DOHH2 (cell line): ENCODE results near the gene NSD2.

Experiments
- EZH2phosphoT487 ChIP-seq: fragments of 200-600 bp; sonication (generic); IDR thresholded peaks from 2 replicates; pipeline ENCODE4 v1.6.1; 2017; ENCODE audit warnings: borderline replicate concordance, mild to moderate bottlenecking, antibody characterized with exemption, low read length, moderate library complexity, mixed read lengths
- TF ChIP-seq, protein P1 (sequence below): fragments of 200-600 bp; sonication (generic); IDR thresholded peaks from one replicate; pipeline ENCODE4 v1.5.1; 2014; ENCODE audit warnings: antibody characterized with exemption, mild to moderate bottlenecking, low read depth, low read length; ENCODE audit not compliant: poor library complexity, severe bottlenecking

DNA sequence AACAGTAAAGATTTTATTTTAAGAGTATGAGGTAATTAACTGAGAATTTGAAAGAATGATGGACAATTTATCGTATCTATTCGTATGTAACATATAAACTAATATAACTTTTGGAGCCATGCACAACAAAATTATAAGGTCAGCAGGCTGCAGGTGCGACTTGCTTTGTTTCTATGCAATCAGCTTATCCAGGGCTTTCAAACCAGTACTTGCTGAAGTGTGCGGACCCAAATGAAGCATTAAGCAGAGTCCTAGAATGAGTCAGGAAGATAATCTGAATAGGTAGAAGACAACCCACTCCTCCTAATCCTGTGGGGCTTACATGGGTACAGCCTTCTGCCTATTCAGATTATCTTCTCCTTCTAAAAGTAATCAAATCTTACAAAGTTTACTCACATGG is 2.1 kb downstream of the NSD2 start:
- TF ChIP-seq EZH2phosphoT487: no peak
- TF ChIP-seq, protein P1, sequence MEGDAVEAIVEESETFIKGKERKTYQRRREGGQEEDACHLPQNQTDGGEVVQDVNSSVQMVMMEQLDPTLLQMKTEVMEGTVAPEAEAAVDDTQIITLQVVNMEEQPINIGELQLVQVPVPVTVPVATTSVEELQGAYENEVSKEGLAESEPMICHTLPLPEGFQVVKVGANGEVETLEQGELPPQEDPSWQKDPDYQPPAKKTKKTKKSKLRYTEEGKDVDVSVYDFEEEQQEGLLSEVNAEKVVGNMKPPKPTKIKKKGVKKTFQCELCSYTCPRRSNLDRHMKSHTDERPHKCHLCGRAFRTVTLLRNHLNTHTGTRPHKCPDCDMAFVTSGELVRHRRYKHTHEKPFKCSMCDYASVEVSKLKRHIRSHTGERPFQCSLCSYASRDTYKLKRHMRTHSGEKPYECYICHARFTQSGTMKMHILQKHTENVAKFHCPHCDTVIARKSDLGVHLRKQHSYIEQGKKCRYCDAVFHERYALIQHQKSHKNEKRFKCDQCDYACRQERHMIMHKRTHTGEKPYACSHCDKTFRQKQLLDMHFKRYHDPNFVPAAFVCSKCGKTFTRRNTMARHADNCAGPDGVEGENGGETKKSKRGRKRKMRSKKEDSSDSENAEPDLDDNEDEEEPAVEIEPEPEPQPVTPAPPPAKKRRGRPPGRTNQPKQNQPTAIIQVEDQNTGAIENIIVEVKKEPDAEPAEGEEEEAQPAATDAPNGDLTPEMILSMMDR: no peak
